HL-60 (cell line): ENCODE data around the gene E2F8.

Experiments used
- DNase-seq, 2 experiments: peaks; one replicate each; pipeline ENCODE4 v3.0.0-alpha.2; 2010 to 2020; ENCODE audit warnings: low read depth in 1 of 2, low spot score in 1 of 2
- H3K27ac ChIP-seq: fragments of 250-450 bp; sonication (Bioruptor Pico); replicated peaks from 2 replicates; pipeline ENCODE4 v1.5.1; 2020; ENCODE audit warnings: mild to moderate bottlenecking, moderate library complexity
- H3K27me3 ChIP-seq: fragments of 250-450 bp; sonication (Bioruptor Pico); 2 replicates; pipeline ENCODE4 v1.5.1; 2021; ENCODE audit warnings: mild to moderate bottlenecking, moderate library complexity; ENCODE audit not compliant: insufficient read depth, poor library complexity, severe bottlenecking
- H3K4me3 ChIP-seq: replicated peaks from 2 replicates; pipeline ENCODE4 v1.5.1; 2011; ENCODE audit warnings: mild to moderate bottlenecking, control low read depth, low read length; ENCODE audit not compliant: insufficient read depth
- CTCF ChIP-seq: IDR thresholded peaks from one replicate; pipeline ENCODE4 v1.5.1; 2011; ENCODE audit warnings: low read length, control low read depth, inconsistent platforms; ENCODE audit not compliant: insufficient read depth
- GABPA ChIP-seq: IDR thresholded peaks from 2 replicates; pipeline ENCODE4 v1.6.1; 2012; ENCODE audit warnings: low read depth
- POLR2AphosphoS5 ChIP-seq: IDR thresholded peaks from 2 replicates; pipeline ENCODE4 v1.6.1; 2012; ENCODE audit warnings: low read depth
- REST ChIP-seq: IDR thresholded peaks from 2 replicates; pipeline ENCODE4 v1.6.1; 2012; ENCODE audit warnings: low read depth; ENCODE audit not compliant: insufficient replicate concordance
- SPI1 ChIP-seq: IDR thresholded peaks from 2 replicates; pipeline ENCODE4 v1.6.1; 2012; ENCODE audit warnings: low read depth, mild to moderate bottlenecking, borderline replicate concordance

The E2F8 gene

GRCh38 chr11:19237381-19237780 is 3.4 kb downstream of the E2F8 start:
- TF ChIP-seq POLR2AphosphoS5 (no peak), REST (no peak), GABPA (no peak), CTCF (no peak), SPI1 (no peak)
- no peak for DNase-seq
- Histone ChIP-seq H3K27ac (no peak overlapping the region), H3K4me3 (no peak overlapping the region), H3K27me3 (no peaks in the 10 kb centered on the region)

- H3K27ac ChIP-seq = no peak overlapping the region
- DNase-seq = no peak
- no peaks in the 10 kb centered on the region for H3K27me3 ChIP-seq
- H3K4me3 ChIP-seq = no peak overlapping the region
- TF ChIP-seq CTCF (no peak), GABPA (no peak), REST (no peak), SPI1 (no peak), POLR2AphosphoS5 (no peak)
Observed at GRCh38 chr11:19234231-19234817, 6.4 kb downstream of the E2F8 start.

- no peak for DNase-seq
- Histone ChIP-seq H3K4me3 (no peak overlapping the region), H3K27me3 (no peaks in the 10 kb centered on the region), H3K27ac (no peak overlapping the region)
- TF ChIP-seq SPI1 (no peak), REST (no peak), CTCF (no peak), GABPA (no peak), POLR2AphosphoS5 (no peak)
Observed at GRCh38 chr11:19232910-19233503, 7.7 kb downstream of the E2F8 start.
